ENCODE measurements around the gene CDC42BPA. TPM values are rescaled to one million over a fixed set of nuclear protein-coding genes. Genes with fewer than 3 reads are reported as not detected.

The CDC42BPA gene
- total and polyA plus RNA-seq, 9 of the 15 experiments (the other 6 are each of a cell fraction or from before 2014, with no cell fraction given) = 8.0 to 77.5 (median 52.1) TPM

- no peak overlapping the region for H2AFZ ChIP-seq (ENCODE audit: low read depth, low read length)
- no peaks in the 10 kb centered on the region; a peak in 1 of 5 replicates for H3K4me1 ChIP-seq (replicated peaks in 1 of 2; ENCODE audit: control insufficient read depth in 2 of 2, insufficient read depth in 2 of 2, low read length in 2 of 2)
- peaks cover 18% of the 10 kb centered on the region for H3K36me3 ChIP-seq (ENCODE audit: control insufficient read depth, insufficient read depth, low read length)
- no peak overlapping the region; the same call in 2 of the 3 replicates for H3K27ac ChIP-seq (ENCODE audit: extremely low read depth, low read depth, low read length)
- no TSS peak for BruUV-seq (replicated peaks)
- ATAC-seq (peak; percentile 64), DNase-seq (ENCODE audit: extremely low read depth in 1 of 4, low spot score in 3 of 4) (peak in 1 of 4 experiments; percentile 33), FAIRE-seq (no peak)
- intact Hi-C loops (cut with micrococcal nuclease) (no loop called here), in situ Hi-C loops (cut with MboI) (no loop called here)
- no peaks in the 10 kb centered on the region for H3K9me1 ChIP-seq (ENCODE audit: control insufficient read depth, insufficient read depth, low read length)
- CTCF ChIA-PET (ENCODE audit: low intra/inter-chr PET ratio) = no interaction called here
- no peak overlapping the region for H3K4me3 ChIP-seq
- peaks cover 55% of the 10 kb centered on the region for H3K79me2 ChIP-seq (ENCODE audit: control insufficient read depth, insufficient read depth, low read length)
- no peaks in the 10 kb centered on the region for H4K20me1 ChIP-seq (replicated peaks; ENCODE audit: control insufficient read depth, insufficient read depth, low read length)
- H3K9me3 ChIP-seq (replicated peaks; ENCODE audit: control insufficient read depth, insufficient read depth, low read depth, low read length) = no peaks in the 10 kb centered on the region
- no peak overlapping the region for H3K4me2 ChIP-seq (ENCODE audit: insufficient read depth, low read length)
- POLR2A ChIA-PET = interaction anchor here (0.8 kb wide), 1 partner anchor 12 kb away, joined by 3 read pairs; no protein-coding TSS in a partner anchor
- no peak overlapping the region for H3K9ac ChIP-seq (ENCODE audit: insufficient read depth in 1 of 2, low read depth in 2 of 2, low read length in 2 of 2)
- TF ChIP-seq DMBX1 (CRISPR knock-in tag; IDR thresholded peaks at IDR 0.05; ENCODE audit: borderline replicate concordance) = no peak
- no peak for TF ChIP-seq TCF7 (IDR thresholded peaks at IDR 0.05; ENCODE audit: borderline replicate concordance)
- TF ChIP-seq EP400 (IDR thresholded peaks at IDR 0.05) = peak; percentile 58
- TF ChIP-seq YY1 (IDR thresholded peaks at IDR 0.05; ENCODE audit: borderline replicate concordance in 1 of 3, control insufficient read depth in 1 of 3, extremely low read depth in 1 of 3, insufficient read depth in 3 of 3, insufficient read length in 1 of 3, insufficient replicate concordance in 2 of 3, low read depth in 1 of 3, low read length in 2 of 3) = peak in 2 of 3 experiments; percentile 52 to 74
- TF ChIP-seq MYC (IDR thresholded peaks at IDR 0.05; ENCODE audit: low read depth, low read length) = peak; percentile 76
- TF ChIP-seq MYC (CRISPR knock-in tag; IDR thresholded peaks at IDR 0.05; ENCODE audit: borderline replicate concordance, low read depth) = no peak
- TF ChIP-seq, protein P1, sequence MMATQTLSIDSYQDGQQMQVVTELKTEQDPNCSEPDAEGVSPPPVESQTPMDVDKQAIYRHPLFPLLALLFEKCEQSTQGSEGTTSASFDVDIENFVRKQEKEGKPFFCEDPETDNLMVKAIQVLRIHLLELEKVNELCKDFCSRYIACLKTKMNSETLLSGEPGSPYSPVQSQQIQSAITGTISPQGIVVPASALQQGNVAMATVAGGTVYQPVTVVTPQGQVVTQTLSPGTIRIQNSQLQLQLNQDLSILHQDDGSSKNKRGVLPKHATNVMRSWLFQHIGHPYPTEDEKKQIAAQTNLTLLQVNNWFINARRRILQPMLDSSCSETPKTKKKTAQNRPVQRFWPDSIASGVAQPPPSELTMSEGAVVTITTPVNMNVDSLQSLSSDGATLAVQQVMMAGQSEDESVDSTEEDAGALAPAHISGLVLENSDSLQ (IDR thresholded peaks at IDR 0.05) = peak; percentile 78; the same call in 1 of the 2 replicates
- no peak for TF ChIP-seq ZNF695 (CRISPR knock-in tag; IDR thresholded peaks at IDR 0.05)
- H3K27me3 ChIP-seq (ENCODE audit: control insufficient read depth in 2 of 2, insufficient read depth in 2 of 2, low read length in 2 of 2) = no peaks in the 10 kb centered on the region
- 66% methylated on average over 9 of the region's 9 CpGs for WGBS (ENCODE audit: insufficient coverage, low coverage, missing lambda C conversion rate)
Observed at GRCh38 chr1:227185291-227185690, 133.0 kb downstream of the CDC42BPA start.
